Measurements from ENCODE around the gene TRAPPC8.

TRAPPC8 gene

GRCh38 chr18:31791817-31792579 is 150.9 kb downstream of the TRAPPC8 start:
- no peak for DNase-seq

- DNase-seq, result no peak
Measured at GRCh38 chr18:31789409-31789808, 153.5 kb downstream of the TRAPPC8 start.

- DNase-seq, result no peak
Measured at GRCh38 chr18:31783059-31783458, 159.9 kb downstream of the TRAPPC8 start.
